H9 (cell line): ENCODE data around the gene ATG14. TPM values are rescaled to one million over a fixed set of nuclear protein-coding genes. Genes with fewer than 3 reads are reported as not detected.

ENCODE experiments used
- DNase-seq: peaks from one replicate; pipeline ENCODE4 v3.0.0-alpha.2; 2017
- H2AFZ ChIP-seq: one replicate; pipeline ENCODE4 v1.6.1; 2013; ENCODE audit warnings: mild to moderate bottlenecking, low read length, control low read depth, moderate library complexity
- H2AK5ac ChIP-seq: 2 replicates; pipeline ENCODE4 v1.6.1; 2013; ENCODE audit warnings: low read length, control low read depth, mixed read lengths; ENCODE audit not compliant: insufficient read length
- H2BK120ac ChIP-seq: one replicate; pipeline ENCODE4 v1.6.1; 2013; ENCODE audit warnings: low read depth, mild to moderate bottlenecking, low read length, control low read depth, inconsistent platforms; ENCODE audit not compliant: poor library complexity, severe bottlenecking
- H2BK12ac ChIP-seq: 2 replicates; pipeline ENCODE4 v1.6.1; 2013; ENCODE audit warnings: low read length, control low read depth, mixed read lengths, low read depth; ENCODE audit not compliant: insufficient read length
- H2BK15ac ChIP-seq: 2 replicates; pipeline ENCODE4 v1.6.1; 2013; ENCODE audit warnings: low read depth, low read length, control low read depth
- H2BK20ac ChIP-seq: one replicate; pipeline ENCODE4 v1.6.1; 2013; ENCODE audit warnings: low read depth, mild to moderate bottlenecking, low read length, control low read depth, inconsistent platforms; ENCODE audit not compliant: poor library complexity, severe bottlenecking
- H2BK5ac ChIP-seq: 2 replicates; pipeline ENCODE4 v1.6.1; 2013; ENCODE audit warnings: low read length, control low read depth, mixed read lengths; ENCODE audit not compliant: insufficient read length
- H3K14ac ChIP-seq: 2 replicates; pipeline ENCODE4 v1.6.1; 2013; ENCODE audit warnings: low read length, control low read depth; ENCODE audit not compliant: insufficient read depth
- H3K18ac ChIP-seq: 2 replicates; pipeline ENCODE4 v1.6.1; 2013; ENCODE audit warnings: low read depth, mild to moderate bottlenecking, mixed read lengths, low read length, control low read depth; ENCODE audit not compliant: insufficient read length
- H3K23ac ChIP-seq: 2 replicates; pipeline ENCODE4 v1.6.1; 2013; ENCODE audit warnings: low read length, control low read depth, mixed read lengths, low read depth; ENCODE audit not compliant: insufficient read length
- H3K23me2 ChIP-seq: 2 replicates; pipeline ENCODE4 v1.6.1; 2013; ENCODE audit warnings: low read depth, mild to moderate bottlenecking, mixed read lengths, low read length, control low read depth; ENCODE audit not compliant: insufficient read length, poor library complexity, severe bottlenecking
- H3K27ac ChIP-seq: 2 replicates; pipeline ENCODE4 v1.5.1; 2013; ENCODE audit warnings: low read length, control low read depth, mixed read lengths, low read depth; ENCODE audit not compliant: insufficient read length
- H3K27me3 ChIP-seq: 2 replicates; pipeline ENCODE4 v1.6.1; 2013; ENCODE audit warnings: low read length, control low read depth, inconsistent platforms; ENCODE audit not compliant: insufficient read depth
- H3K4ac ChIP-seq: 2 replicates; pipeline ENCODE4 v1.6.1; 2013; ENCODE audit warnings: low read depth, mild to moderate bottlenecking, control low read depth, inconsistent platforms, low read length, moderate library complexity
- H3K4me1 ChIP-seq: 2 replicates; pipeline ENCODE4 v1.6.1; 2013; ENCODE audit warnings: low read length, control low read depth, inconsistent platforms; ENCODE audit not compliant: insufficient read depth
- H3K4me2 ChIP-seq: 2 replicates; pipeline ENCODE4 v1.6.1; 2013; ENCODE audit warnings: low read length, control low read depth, mixed read lengths; ENCODE audit not compliant: insufficient read length, insufficient read depth
- H3K56ac ChIP-seq: 2 replicates; pipeline ENCODE4 v1.6.1; 2013; ENCODE audit warnings: low read depth, mild to moderate bottlenecking, mixed read lengths, low read length, control low read depth; ENCODE audit not compliant: insufficient read length
- H3K79me1 ChIP-seq: 2 replicates; pipeline ENCODE4 v1.6.1; 2013; ENCODE audit warnings: low read depth, mild to moderate bottlenecking, moderate library complexity, low read length, control low read depth, inconsistent platforms; ENCODE audit not compliant: insufficient read depth, poor library complexity, severe bottlenecking
- H3K79me2 ChIP-seq: 2 replicates; pipeline ENCODE4 v1.6.1; 2013; ENCODE audit warnings: low read length, control low read depth, inconsistent platforms; ENCODE audit not compliant: insufficient read depth
- H3K9ac ChIP-seq: 2 replicates; pipeline ENCODE4 v1.6.1; 2013; ENCODE audit warnings: low read length, control low read depth, mixed read lengths; ENCODE audit not compliant: insufficient read length; ENCODE audit errors: extremely low read depth
- H3K9me3 ChIP-seq: one replicate; pipeline ENCODE4 v1.6.1; 2013; ENCODE audit warnings: low read depth, low read length, inconsistent platforms; ENCODE audit not compliant: control insufficient read depth
- H3T11ph ChIP-seq: one replicate; pipeline ENCODE4 v1.6.1; 2013; ENCODE audit warnings: mild to moderate bottlenecking, low read length, control low read depth, inconsistent platforms
- H4K20me1 ChIP-seq: one replicate; pipeline ENCODE4 v1.6.1; 2013; ENCODE audit not compliant: control insufficient read depth, insufficient read length, insufficient read depth
- H4K5ac ChIP-seq: 2 replicates; pipeline ENCODE4 v1.6.1; 2013; ENCODE audit warnings: low read depth, mild to moderate bottlenecking, mixed read lengths, low read length, control low read depth; ENCODE audit not compliant: insufficient read length
- H4K8ac ChIP-seq: replicated peaks from 2 replicates; pipeline ENCODE4 v1.6.1; 2013; ENCODE audit warnings: low read length, control low read depth, mixed read lengths, low read depth; ENCODE audit not compliant: insufficient read length
- H4K91ac ChIP-seq: 2 replicates; pipeline ENCODE4 v1.6.1; 2013; ENCODE audit warnings: low read depth, mild to moderate bottlenecking, moderate library complexity, mixed read lengths, low read length, control low read depth; ENCODE audit not compliant: insufficient read length
- H3K27ac Mint-ChIP-seq, 3 experiments: 2 replicates in 2 of 3; 3 replicates in 1 of 3; pipeline ENCODE4 v1.8.0; 2020 to 2021; ENCODE audit warnings: mixed read lengths in 3 of 3, mild to moderate bottlenecking in 1 of 3, moderate library complexity in 1 of 3
- H3K27me3 Mint-ChIP-seq: 2 replicates; pipeline ENCODE4 v1.8.0; 2021; ENCODE audit warnings: low read depth, mild to moderate bottlenecking, moderate library complexity, mixed read lengths
- H3K36me3 Mint-ChIP-seq, 3 experiments: 2 replicates in 2 of 3; 3 replicates in 1 of 3; pipeline ENCODE4 v1.8.0; 2020 to 2021; ENCODE audit warnings: low read depth in 3 of 3, mixed read lengths in 3 of 3; ENCODE audit not compliant: insufficient read depth in 1 of 3
- H3K4me1 Mint-ChIP-seq, 2 experiments: 2 replicates each; pipeline ENCODE4 v1.8.0; 2020; ENCODE audit warnings: mixed read lengths in 2 of 2
- H3K4me3 Mint-ChIP-seq, 2 experiments: 2 replicates in 1 of 2; 3 replicates in 1 of 2; pipeline ENCODE4 v1.8.0; 2020 to 2021; ENCODE audit warnings: mild to moderate bottlenecking in 2 of 2, mixed read lengths in 2 of 2, moderate library complexity in 1 of 2
- H3K9me3 Mint-ChIP-seq, 2 experiments: 2 replicates in 1 of 2; 3 replicates in 1 of 2; pipeline ENCODE4 v1.8.0; 2020; ENCODE audit warnings: mild to moderate bottlenecking in 2 of 2, mixed read lengths in 2 of 2, moderate library complexity in 1 of 2
- CTCF ChIP-seq: fragments of 200-600 bp; sonication (generic); conservative IDR thresholded peaks from 3 replicates; pipeline ENCODE4 v1.8.0; 2021; ENCODE audit warnings: antibody characterized with exemption, mild to moderate bottlenecking
- WGBS: extraction: QIAGEN DNeasy Blood & Tissue Kit; methylation state at CpG from one replicate; pipeline ENCODE4 v1.1.7; 2013; ENCODE audit warnings: missing lambda C conversion rate, low lambda C conversion rate, mixed read lengths; ENCODE audit not compliant: insufficient read length; ENCODE audit errors: extremely low coverage; 5-methylcytosine and 5-hydroxymethylcytosine counted together
- total RNA-seq: library from RNA; stranded (reverse); gene quantifications from 2 replicates; pipeline ENCODE4 v1.2.1, GENCODE V29; 2021

ATG14 gene
- total RNA-seq, 1 experiment from 2014 or later = 13.6 TPM

- Histone ChIP-seq H3K79me2 (no peaks in the 10 kb centered on the region), H2BK120ac (no peak overlapping the region), H2BK15ac (no peak overlapping the region), H3K18ac (no peak overlapping the region), H3K4me2 (no peak overlapping the region), H3K4me1 (no peaks in the 10 kb centered on the region), H3K27me3 (no peaks in the 10 kb centered on the region), H3T11ph (no peak overlapping the region), H3K23ac (no peak overlapping the region), H4K91ac (no peak overlapping the region), H4K20me1 (no peaks in the 10 kb centered on the region), H3K79me1 (no peaks in the 10 kb centered on the region), H3K14ac (no peak overlapping the region), H3K27ac (no peak overlapping the region), H2AK5ac (no peak overlapping the region), H2AFZ (no peak overlapping the region), H3K9ac (no peak overlapping the region), H2BK20ac (no peak overlapping the region), H2BK12ac (no peak overlapping the region), H4K5ac (no peak overlapping the region), H3K23me2 (no peaks in the 10 kb centered on the region), H3K9me3 (no peaks in the 10 kb centered on the region), H3K4ac (no peak overlapping the region), H3K56ac (no peak overlapping the region), H4K8ac (no peak overlapping the region), H2BK5ac (no peak overlapping the region)
- Mint-ChIP-seq H3K36me3 (peaks cover 0 to 16% (median 14%) of the 10 kb centered on the region in 3 experiments; a peak in 4 of 7 replicates), H3K4me1 (peaks cover 2 to 15% of the 10 kb centered on the region in 2 experiments; a peak in 3 of 4 replicates), H3K4me3 (no peak overlapping the region), H3K27ac (peak overlapping the region in 1 of 3 experiments; percentile 77; a peak in 2 of 7 replicates), H3K9me3 (no peaks in the 10 kb centered on the region), H3K27me3 (no peaks in the 10 kb centered on the region)
- TF ChIP-seq CTCF = no peak
- no peak for DNase-seq
- WGBS = 100% methylated on average over 1 of the region's 12 CpGs
Measured at GRCh38 chr14:55349565-55349964, 62.1 kb downstream of the ATG14 start.
